Neural crest cell (in vitro differentiated cells): ENCODE results near the gene GFRA1. TPM values are rescaled to one million over a fixed set of nuclear protein-coding genes. Genes with fewer than 3 reads are reported as not detected.
A peak's percentile ranks its signal among the peaks of the same experiment; 100 is the strongest.

Source experiments
- DNase-seq: peaks from one replicate; pipeline ENCODE4 v3.0.0; 2021; ENCODE audit warnings: low read depth, mixed read lengths, low spot score
- H3K27ac Mint-ChIP-seq: one replicate; pipeline ENCODE4 v1.8.0; 2021; ENCODE audit warnings: mild to moderate bottlenecking, mixed read lengths; ENCODE audit not compliant: unreplicated experiment
- H3K27me3 Mint-ChIP-seq: 2 replicates; pipeline ENCODE4 v1.8.0; 2021; ENCODE audit warnings: low read depth, mild to moderate bottlenecking, mixed read lengths
- H3K36me3 Mint-ChIP-seq: 2 replicates; pipeline ENCODE4 v1.8.0; 2021; ENCODE audit warnings: low read depth, mild to moderate bottlenecking, mixed read lengths
- H3K4me1 Mint-ChIP-seq: 2 replicates; pipeline ENCODE4 v1.8.0; 2021; ENCODE audit warnings: mixed read lengths
- H3K4me3 Mint-ChIP-seq: one replicate; pipeline ENCODE4 v1.8.0; 2021; ENCODE audit warnings: mild to moderate bottlenecking, mixed read lengths
- H3K9me3 Mint-ChIP-seq: 2 replicates; pipeline ENCODE4 v1.8.0; 2021; ENCODE audit warnings: mixed read lengths
- total RNA-seq: library from RNA; stranded (reverse); gene quantifications from 2 replicates; pipeline ENCODE4 v1.2.1, GENCODE V29; 2021
- TF ChIP-seq, protein P1 (sequence below): fragments of 200-600 bp; sonication (generic); conservative IDR thresholded peaks from 2 replicates; pipeline ENCODE4 v1.5.0; 2021; ENCODE audit warnings: antibody characterized with exemption, mild to moderate bottlenecking

GFRA1 gene
- total RNA-seq, 1 donor from 2014 or later, result 72.4 TPM

DNA sequence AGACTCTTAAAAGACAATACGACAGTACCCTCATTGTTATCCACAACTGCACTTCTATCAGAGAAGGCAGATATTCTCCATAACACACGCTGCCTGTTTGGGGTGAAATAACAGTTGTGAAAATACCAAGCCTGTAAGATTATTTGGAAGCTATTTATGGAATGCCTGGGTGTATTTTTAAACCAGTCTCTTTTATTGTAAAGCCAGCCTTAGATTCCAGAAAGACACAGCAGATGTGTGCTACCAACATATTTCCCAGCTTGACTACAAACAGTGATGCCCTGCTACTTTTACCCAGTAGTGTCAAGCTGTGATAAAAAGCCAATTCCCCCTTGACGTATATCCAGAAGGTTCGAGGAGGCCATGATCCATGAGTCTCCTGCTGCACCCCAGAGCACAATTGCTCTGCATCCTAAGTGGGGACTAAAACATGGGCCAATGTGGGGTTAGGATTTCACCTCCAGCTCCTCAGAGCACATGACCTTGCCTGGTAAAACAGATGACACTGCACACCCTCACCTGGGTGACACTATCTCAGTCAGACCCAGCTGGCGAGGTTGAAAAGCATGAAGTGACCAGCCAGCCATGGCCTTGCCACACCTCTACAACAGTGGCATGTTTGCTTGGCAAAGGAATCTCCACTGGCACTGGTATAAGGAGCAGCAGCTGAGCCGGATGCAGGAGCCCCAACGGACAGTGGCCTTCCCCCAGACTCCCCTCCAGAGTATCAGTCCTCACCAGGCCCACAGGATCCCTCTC lies 62.2 kb downstream of the GFRA1 start:
- H3K27me3 Mint-ChIP-seq, result no peaks in the 10 kb centered on the region
- TF ChIP-seq, protein P1, sequence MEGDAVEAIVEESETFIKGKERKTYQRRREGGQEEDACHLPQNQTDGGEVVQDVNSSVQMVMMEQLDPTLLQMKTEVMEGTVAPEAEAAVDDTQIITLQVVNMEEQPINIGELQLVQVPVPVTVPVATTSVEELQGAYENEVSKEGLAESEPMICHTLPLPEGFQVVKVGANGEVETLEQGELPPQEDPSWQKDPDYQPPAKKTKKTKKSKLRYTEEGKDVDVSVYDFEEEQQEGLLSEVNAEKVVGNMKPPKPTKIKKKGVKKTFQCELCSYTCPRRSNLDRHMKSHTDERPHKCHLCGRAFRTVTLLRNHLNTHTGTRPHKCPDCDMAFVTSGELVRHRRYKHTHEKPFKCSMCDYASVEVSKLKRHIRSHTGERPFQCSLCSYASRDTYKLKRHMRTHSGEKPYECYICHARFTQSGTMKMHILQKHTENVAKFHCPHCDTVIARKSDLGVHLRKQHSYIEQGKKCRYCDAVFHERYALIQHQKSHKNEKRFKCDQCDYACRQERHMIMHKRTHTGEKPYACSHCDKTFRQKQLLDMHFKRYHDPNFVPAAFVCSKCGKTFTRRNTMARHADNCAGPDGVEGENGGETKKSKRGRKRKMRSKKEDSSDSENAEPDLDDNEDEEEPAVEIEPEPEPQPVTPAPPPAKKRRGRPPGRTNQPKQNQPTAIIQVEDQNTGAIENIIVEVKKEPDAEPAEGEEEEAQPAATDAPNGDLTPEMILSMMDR, result no peak
- H3K9me3 Mint-ChIP-seq, result no peaks in the 10 kb centered on the region
- DNase-seq, result no peak
- H3K4me3 Mint-ChIP-seq, result no peak overlapping the region
- peaks cover 69% of the 10 kb centered on the region for H3K4me1 Mint-ChIP-seq
- no peaks in the 10 kb centered on the region for H3K36me3 Mint-ChIP-seq
- peak overlapping the region; percentile 23 for H3K27ac Mint-ChIP-seq

DNA sequence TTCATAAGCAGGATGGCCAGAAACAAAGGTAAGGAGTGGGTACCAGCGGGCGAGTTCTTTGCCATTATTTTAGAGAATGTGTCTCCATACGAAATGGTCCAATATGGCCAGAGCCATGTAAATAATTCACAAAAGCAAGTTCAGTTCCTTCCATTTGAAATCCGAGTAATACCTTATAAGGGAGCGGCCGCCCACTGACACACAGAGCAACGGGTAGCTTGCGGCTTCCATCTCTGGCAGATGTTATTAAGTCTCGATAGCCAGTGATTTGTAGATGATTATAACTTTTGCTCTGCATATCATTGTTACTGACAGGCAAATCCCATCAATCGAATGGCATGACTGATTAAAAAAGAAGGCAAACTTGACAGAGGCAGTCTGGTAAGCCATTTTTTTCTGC lies 63.2 kb downstream of the GFRA1 start:
- Mint-ChIP-seq H3K4me1 (peaks cover 61% of the 10 kb centered on the region), H3K27me3 (no peaks in the 10 kb centered on the region), H3K9me3 (no peaks in the 10 kb centered on the region), H3K36me3 (no peaks in the 10 kb centered on the region), H3K4me3 (no peak overlapping the region), H3K27ac (peak overlapping the region; percentile 63)
- DNase-seq, result no peak
- TF ChIP-seq, protein P1, result no peak

DNA sequence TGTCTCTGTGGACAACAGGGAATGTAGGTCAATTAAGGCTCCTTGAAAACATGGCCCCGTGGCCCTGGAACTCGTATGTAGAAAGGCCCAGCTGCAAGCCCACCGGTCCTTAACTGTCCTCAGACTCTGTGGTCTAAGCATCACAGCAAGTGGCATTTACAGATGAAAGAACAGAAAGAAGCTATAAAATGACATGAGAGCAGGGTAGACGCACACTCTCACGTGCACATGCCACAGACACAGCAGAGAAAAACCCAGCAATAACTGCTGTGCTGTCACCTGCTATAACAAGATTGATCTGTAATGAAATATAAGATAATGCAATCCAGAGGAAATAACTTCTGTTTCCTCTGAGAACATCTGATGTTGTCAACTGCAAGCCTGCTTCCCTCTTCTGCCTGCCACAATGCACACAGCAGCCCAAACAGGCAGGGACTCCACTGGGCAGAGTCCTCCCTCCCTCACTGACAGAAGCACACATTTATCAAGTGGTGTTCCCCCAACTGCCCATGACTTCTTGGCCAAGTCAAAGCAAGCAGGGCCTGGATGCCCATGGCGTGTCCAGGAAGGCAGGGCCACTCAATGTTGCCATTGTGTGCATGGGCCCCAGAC lies 63.9 kb downstream of the GFRA1 start:
- Mint-ChIP-seq H3K9me3 (no peaks in the 10 kb centered on the region), H3K27ac (peak overlapping the region; percentile 38), H3K27me3 (no peaks in the 10 kb centered on the region), H3K4me3 (no peak overlapping the region), H3K4me1 (peaks cover 54% of the 10 kb centered on the region), H3K36me3 (no peaks in the 10 kb centered on the region)
- no peak for DNase-seq
- TF ChIP-seq, protein P1, result no peak

DNA sequence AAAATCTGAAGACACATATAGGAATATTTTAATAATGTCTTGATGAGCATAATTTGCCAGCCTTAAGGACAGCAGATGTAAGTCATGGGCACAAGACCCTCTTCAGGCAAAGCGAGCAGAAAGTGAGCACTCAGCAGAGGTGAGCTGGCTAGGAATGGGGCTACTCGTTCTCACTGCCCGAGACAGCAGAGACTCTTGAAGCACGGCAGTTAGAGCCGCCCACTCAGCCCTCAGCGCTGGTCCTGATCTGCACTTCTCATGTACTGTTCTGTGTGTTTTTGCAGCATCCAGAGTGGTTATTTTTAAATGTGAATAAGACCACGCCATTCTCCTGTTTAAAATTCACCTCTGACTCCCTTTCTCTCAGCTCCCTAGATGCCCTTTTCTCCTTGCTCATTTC lies 65.3 kb downstream of the GFRA1 start:
- Mint-ChIP-seq H3K36me3 (no peaks in the 10 kb centered on the region), H3K9me3 (no peaks in the 10 kb centered on the region), H3K4me3 (no peak overlapping the region), H3K27ac (peak overlapping the region; percentile 59), H3K27me3 (no peaks in the 10 kb centered on the region), H3K4me1 (peaks cover 45% of the 10 kb centered on the region)
- TF ChIP-seq, protein P1, result no peak
- no peak for DNase-seq

DNA sequence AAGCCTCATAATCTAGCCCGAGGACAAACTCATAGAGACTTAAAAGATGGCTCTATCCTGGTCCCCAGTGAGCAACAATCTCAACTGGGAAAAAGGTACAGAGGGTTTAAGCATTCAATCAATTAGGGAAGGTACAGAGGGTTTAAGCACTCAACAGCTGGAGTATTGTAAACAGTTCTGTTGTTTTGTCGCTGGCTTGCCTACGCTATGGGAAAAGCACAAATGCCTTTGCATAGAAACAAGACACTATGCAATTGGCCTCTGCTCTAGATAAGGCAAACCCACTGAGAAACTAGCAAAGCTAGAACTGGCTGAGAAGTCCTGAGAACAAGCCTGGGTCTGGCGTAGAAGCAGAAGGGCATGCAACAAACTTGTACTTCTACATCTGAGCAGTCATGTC lies 69.3 kb downstream of the GFRA1 start:
- H3K4me3 Mint-ChIP-seq, result no peak overlapping the region
- H3K9me3 Mint-ChIP-seq, result no peaks in the 10 kb centered on the region
- H3K27ac Mint-ChIP-seq, result no peak overlapping the region

More for the DNA sequence above, 69.3 kb downstream of the GFRA1 start:
- H3K27me3 Mint-ChIP-seq, result no peaks in the 10 kb centered on the region
- TF ChIP-seq, protein P1, result no peak
- H3K36me3 Mint-ChIP-seq, result peaks cover 2% of the 10 kb centered on the region
- DNase-seq, result no peak
- H3K4me1 Mint-ChIP-seq, result peaks cover 8% of the 10 kb centered on the region
